ENCODE data around the gene MTFMT. TPM values are rescaled to one million over a fixed set of nuclear protein-coding genes. Genes with fewer than 3 reads are reported as not detected.
A peak's percentile ranks its signal among the peaks of the same experiment; 100 is the strongest.
"Not testable (repeated sequence)": the region's sequence is repeated elsewhere in the genome, so short reads cannot be mapped to it uniquely, and the experiment has no call there.

The MTFMT gene
- 10 to 100 TPM; 11.6 to 17.1 TPM for total RNA-seq

GRCh38 chr15:65028921-65029735 lies at the start of gene MTFMT:
MTFMT (minus strand) TSS chr15:65029639; CDS start chr15:65029613, 26 bp downstream.
- H3K36me3 Mint-ChIP-seq (ENCODE audit: low read depth): peaks cover 35% of the 10 kb centered on the region
- peaks cover 3% of the 10 kb centered on the region for H3K27me3 Mint-ChIP-seq
- peak; percentile 95 for ATAC-seq (replicated peaks)
- peak within 1 kb of the TSS; percentile 89 for H3K27ac Mint-ChIP-seq
- no peaks in the 10 kb centered on the region for H3K9me3 Mint-ChIP-seq
- H3K4me1 Mint-ChIP-seq: peaks cover 9% of the 10 kb centered on the region
- H3K4me3 Mint-ChIP-seq: peak within 1 kb of the TSS; percentile 87

GRCh38 chr15:65077981-65078352 lies 48.5 kb upstream of the MTFMT start:
- peaks cover 23% of the 10 kb centered on the region for H3K27me3 Mint-ChIP-seq
- peak; percentile 66 for ATAC-seq (replicated peaks)
- no peaks in the 10 kb centered on the region for H3K36me3 Mint-ChIP-seq (ENCODE audit: low read depth)
- H3K4me3 Mint-ChIP-seq: no peak overlapping the region
- H3K9me3 Mint-ChIP-seq: no peaks in the 10 kb centered on the region
- no peak overlapping the region for H3K27ac Mint-ChIP-seq
- peaks cover 8% of the 10 kb centered on the region for H3K4me1 Mint-ChIP-seq

GRCh38 chr15:65077291-65077980 lies 48.0 kb upstream of the MTFMT start:
- no peak for ATAC-seq (replicated peaks)
- no peaks in the 10 kb centered on the region for H3K9me3 Mint-ChIP-seq
- no peaks in the 10 kb centered on the region for H3K36me3 Mint-ChIP-seq (ENCODE audit: low read depth)
- H3K4me3 Mint-ChIP-seq: no peak overlapping the region
- H3K4me1 Mint-ChIP-seq: peaks cover 3% of the 10 kb centered on the region
- no peak overlapping the region for H3K27ac Mint-ChIP-seq
- H3K27me3 Mint-ChIP-seq: peaks cover 18% of the 10 kb centered on the region

- Mint-ChIP-seq H3K4me3 (no peak within 1 kb of the TSS), H3K27me3 (peaks cover 15% of the 10 kb centered on the region), H3K36me3 (ENCODE audit: low read depth) (no peaks in the 10 kb centered on the region), H3K4me1 (no peaks in the 10 kb centered on the region), H3K27ac (no peak within 1 kb of the TSS), H3K9me3 (no peaks in the 10 kb centered on the region)
- no peak for ATAC-seq (replicated peaks)
These were observed 47.2 kb upstream of the MTFMT start, which contains the start of gene KBTBD13 for GRCh38 chr15:65076486-65077290. KBTBD13 (plus strand) TSS chr15:65076746; CDS start chr15:65076816, 70 bp downstream.

GRCh38 chr15:65075607-65076395 lies 46.4 kb upstream of the MTFMT start:
- not testable (repeated sequence) for H3K9me3 Mint-ChIP-seq; H3K4me3 Mint-ChIP-seq; H3K36me3 Mint-ChIP-seq (ENCODE audit: low read depth); ATAC-seq (replicated peaks); H3K27ac Mint-ChIP-seq; H3K4me1 Mint-ChIP-seq
- peaks cover 15% of the 10 kb centered on the region for H3K27me3 Mint-ChIP-seq

GRCh38 chr15:65074946-65075345 lies 45.5 kb upstream of the MTFMT start:
- not testable (repeated sequence) for H3K9me3 Mint-ChIP-seq; H3K4me1 Mint-ChIP-seq; ATAC-seq (replicated peaks); H3K36me3 Mint-ChIP-seq (ENCODE audit: low read depth); H3K4me3 Mint-ChIP-seq; H3K27ac Mint-ChIP-seq
- H3K27me3 Mint-ChIP-seq: peaks cover 15% of the 10 kb centered on the region

GRCh38 chr15:65072617-65073016 lies 43.2 kb upstream of the MTFMT start:
- Mint-ChIP-seq H3K4me3 (no peak overlapping the region), H3K9me3 (no peaks in the 10 kb centered on the region), H3K27me3 (peaks cover 12% of the 10 kb centered on the region), H3K4me1 (peaks cover 5% of the 10 kb centered on the region), H3K27ac (no peak overlapping the region), H3K36me3 (ENCODE audit: low read depth) (no peaks in the 10 kb centered on the region)
- no peak for ATAC-seq (replicated peaks)

GRCh38 chr15:65072027-65072426 lies 42.6 kb upstream of the MTFMT start:
- H3K9me3 Mint-ChIP-seq: no peaks in the 10 kb centered on the region
- ATAC-seq (replicated peaks): no peak
- H3K36me3 Mint-ChIP-seq (ENCODE audit: low read depth): no peaks in the 10 kb centered on the region
- peaks cover 16% of the 10 kb centered on the region for H3K27me3 Mint-ChIP-seq
- peaks cover 5% of the 10 kb centered on the region for H3K4me1 Mint-ChIP-seq
- no peak overlapping the region for H3K4me3 Mint-ChIP-seq
- no peak overlapping the region for H3K27ac Mint-ChIP-seq

- no peaks in the 10 kb centered on the region for H3K9me3 Mint-ChIP-seq
These were observed 42.0 kb upstream of the MTFMT start for GRCh38 chr15:65071381-65071811.

GRCh38 chr15:65069779-65070546 lies 40.5 kb upstream of the MTFMT start:
- Mint-ChIP-seq H3K27ac (no peak overlapping the region), H3K27me3 (peaks cover 25% of the 10 kb centered on the region), H3K9me3 (no peaks in the 10 kb centered on the region), H3K4me1 (peaks cover 5% of the 10 kb centered on the region), H3K36me3 (ENCODE audit: low read depth) (peaks cover 6% of the 10 kb centered on the region), H3K4me3 (no peak overlapping the region)
- ATAC-seq (replicated peaks): no peak

More at GRCh38 chr15:65071381-65071811, 42.0 kb upstream of the MTFMT start:
- Mint-ChIP-seq H3K4me3 (no peak overlapping the region), H3K27ac (no peak overlapping the region), H3K36me3 (ENCODE audit: low read depth) (no peaks in the 10 kb centered on the region), H3K4me1 (peaks cover 5% of the 10 kb centered on the region), H3K27me3 (peaks cover 16% of the 10 kb centered on the region)
- no peak for ATAC-seq (replicated peaks)

GRCh38 chr15:65069179-65069578 lies 39.7 kb upstream of the MTFMT start:
- Mint-ChIP-seq H3K27me3 (peaks cover 26% of the 10 kb centered on the region), H3K4me1 (peaks cover 5% of the 10 kb centered on the region), H3K4me3 (no peak overlapping the region), H3K36me3 (ENCODE audit: low read depth) (peaks cover 6% of the 10 kb centered on the region), H3K9me3 (no peaks in the 10 kb centered on the region), H3K27ac (no peak overlapping the region)
- ATAC-seq (replicated peaks): no peak

GRCh38 chr15:65068403-65068788 lies 39.0 kb upstream of the MTFMT start:
- peaks cover 5% of the 10 kb centered on the region for H3K4me1 Mint-ChIP-seq
- H3K36me3 Mint-ChIP-seq (ENCODE audit: low read depth): peaks cover 6% of the 10 kb centered on the region
- H3K27ac Mint-ChIP-seq: no peak overlapping the region
- no peak for ATAC-seq (replicated peaks)
- peak overlapping the region; percentile 39 for H3K4me3 Mint-ChIP-seq
- no peaks in the 10 kb centered on the region for H3K9me3 Mint-ChIP-seq
- peaks cover 26% of the 10 kb centered on the region for H3K27me3 Mint-ChIP-seq

- Mint-ChIP-seq H3K27ac (no peak within 1 kb of the TSS), H3K9me3 (no peaks in the 10 kb centered on the region), H3K27me3 (peaks cover 28% of the 10 kb centered on the region), H3K4me1 (peaks cover 5% of the 10 kb centered on the region), H3K4me3 (peak within 1 kb of the TSS; percentile 39), H3K36me3 (ENCODE audit: low read depth) (peaks cover 6% of the 10 kb centered on the region)
- no peak for ATAC-seq (replicated peaks)
These were observed 38.4 kb upstream of the MTFMT start, which contains the start of gene RASL12 for GRCh38 chr15:65067645-65068402. RASL12 (minus strand) TSS chr15:65067991; CDS start chr15:65067835, 156 bp downstream.

All from activated T-helper 17 cell treated with anti-CD3 and anti-CD28 coated beads, Interleukin-2, amount 50 U/mL, for 72 hours (primary cell).